ENCODE measurements around the gene HERC2. TPM values are rescaled to one million over a fixed set of nuclear protein-coding genes. Genes with fewer than 3 reads are reported as not detected.
"Not testable (repeated sequence)": the region's sequence is repeated elsewhere in the genome, so short reads cannot be mapped to it uniquely, and the experiment has no call there.

Gene HERC2
- total and polyA plus RNA-seq, 2 donors from 2014 or later: 17.9 to 58.4 TPM

DNA sequence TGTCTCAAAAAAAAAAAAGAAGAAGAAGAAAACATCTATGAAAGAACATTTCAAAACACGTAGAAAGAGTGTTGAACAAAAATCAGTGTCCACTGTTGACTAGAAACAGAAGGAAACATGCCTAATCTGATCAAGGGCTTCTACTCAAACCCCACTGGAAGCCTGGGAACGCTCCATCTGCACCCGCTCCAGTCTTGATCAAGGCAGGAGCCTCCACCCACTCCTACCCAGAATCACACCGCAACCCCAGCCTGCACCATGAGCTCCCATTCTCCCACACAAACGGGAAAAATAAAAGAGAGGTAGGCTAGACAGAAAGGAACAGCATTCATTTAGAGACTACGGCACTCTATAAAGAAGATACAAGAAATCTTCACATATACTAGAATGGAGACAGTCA lies 181.9 kb downstream of the HERC2 start:
- no peaks in the 10 kb centered on the region for H3K4me1 ChIP-seq (ENCODE audit: control insufficient read depth in 2 of 3, insufficient read depth in 2 of 3, low read depth in 1 of 3, low read length in 3 of 3)
- DNase-seq (no peak), FAIRE-seq (no peak)
- intact Hi-C loops (cut with DNase I): no loop called here
- no peak overlapping the region for H3K4me3 ChIP-seq (ENCODE audit: low read length in 3 of 3)
- H3K36me3 ChIP-seq (ENCODE audit: control insufficient read depth in 2 of 3, insufficient read depth in 3 of 3, low read length in 3 of 3): peaks cover 5 to 27% (median 22%) of the 10 kb centered on the region in 3 donors
- H3K27ac ChIP-seq (ENCODE audit: low read depth in 2 of 2, low read length in 2 of 2): no peak overlapping the region
- H3K27me3 ChIP-seq (ENCODE audit: control insufficient read depth, insufficient read depth, low read length): no peaks in the 10 kb centered on the region
- H3K9me3 ChIP-seq (ENCODE audit: control insufficient read depth in 2 of 3, insufficient read depth in 1 of 3, low read length in 3 of 3): no peaks in the 10 kb centered on the region
- H3K9ac ChIP-seq (ENCODE audit: low read length in 3 of 3): no peak overlapping the region
- TF ChIP-seq, protein P1, sequence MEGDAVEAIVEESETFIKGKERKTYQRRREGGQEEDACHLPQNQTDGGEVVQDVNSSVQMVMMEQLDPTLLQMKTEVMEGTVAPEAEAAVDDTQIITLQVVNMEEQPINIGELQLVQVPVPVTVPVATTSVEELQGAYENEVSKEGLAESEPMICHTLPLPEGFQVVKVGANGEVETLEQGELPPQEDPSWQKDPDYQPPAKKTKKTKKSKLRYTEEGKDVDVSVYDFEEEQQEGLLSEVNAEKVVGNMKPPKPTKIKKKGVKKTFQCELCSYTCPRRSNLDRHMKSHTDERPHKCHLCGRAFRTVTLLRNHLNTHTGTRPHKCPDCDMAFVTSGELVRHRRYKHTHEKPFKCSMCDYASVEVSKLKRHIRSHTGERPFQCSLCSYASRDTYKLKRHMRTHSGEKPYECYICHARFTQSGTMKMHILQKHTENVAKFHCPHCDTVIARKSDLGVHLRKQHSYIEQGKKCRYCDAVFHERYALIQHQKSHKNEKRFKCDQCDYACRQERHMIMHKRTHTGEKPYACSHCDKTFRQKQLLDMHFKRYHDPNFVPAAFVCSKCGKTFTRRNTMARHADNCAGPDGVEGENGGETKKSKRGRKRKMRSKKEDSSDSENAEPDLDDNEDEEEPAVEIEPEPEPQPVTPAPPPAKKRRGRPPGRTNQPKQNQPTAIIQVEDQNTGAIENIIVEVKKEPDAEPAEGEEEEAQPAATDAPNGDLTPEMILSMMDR (IDR thresholded peaks at IDR 0.05; ENCODE audit: borderline replicate concordance, extremely low read depth, insufficient read depth): no peak

DNA sequence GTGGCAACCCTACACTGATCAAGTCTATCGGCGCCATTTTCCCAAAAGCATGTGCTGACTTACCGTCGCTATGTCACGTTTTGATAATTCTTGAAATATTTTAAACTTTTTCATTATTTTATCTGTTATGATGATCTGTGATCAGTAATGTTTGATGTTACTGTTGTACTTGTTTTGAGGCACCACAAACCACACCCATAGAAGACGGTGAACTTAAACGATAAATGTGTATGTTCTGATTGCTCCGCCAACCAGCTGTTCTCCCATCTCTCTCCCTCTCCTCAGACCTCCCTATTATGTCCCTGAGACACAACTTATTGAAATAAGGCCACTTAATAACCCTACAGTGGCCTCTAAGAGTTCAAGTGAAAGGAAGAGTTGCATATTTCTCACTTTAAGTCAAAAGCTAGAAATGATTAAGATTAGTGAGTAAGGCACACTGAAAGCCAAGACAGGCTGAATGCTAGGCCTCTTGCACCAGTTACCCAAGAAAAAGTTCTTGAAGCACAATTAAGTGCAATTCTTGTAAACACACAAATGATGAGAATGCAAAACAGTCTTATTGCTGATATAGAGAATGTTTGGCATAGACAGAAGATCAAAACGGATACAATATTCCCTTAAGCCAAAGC lies 184.5 kb downstream of the HERC2 start:
- H3K27me3 ChIP-seq (ENCODE audit: control insufficient read depth, insufficient read depth, low read length); H3K9me3 ChIP-seq (ENCODE audit: control insufficient read depth in 2 of 3, insufficient read depth in 1 of 3, low read length in 3 of 3); intact Hi-C loops (cut with DNase I); H3K4me3 ChIP-seq (ENCODE audit: low read length in 3 of 3); H3K27ac ChIP-seq (ENCODE audit: low read depth in 2 of 2, low read length in 2 of 2); H3K4me1 ChIP-seq (ENCODE audit: control insufficient read depth in 2 of 3, insufficient read depth in 2 of 3, low read depth in 1 of 3, low read length in 3 of 3); DNase-seq; FAIRE-seq; H3K9ac ChIP-seq (ENCODE audit: low read length in 3 of 3): not testable (repeated sequence)
- H3K36me3 ChIP-seq (ENCODE audit: control insufficient read depth in 2 of 3, insufficient read depth in 3 of 3, low read length in 3 of 3): peaks cover 5 to 19% (median 7%) of the 10 kb centered on the region in 3 donors

DNA sequence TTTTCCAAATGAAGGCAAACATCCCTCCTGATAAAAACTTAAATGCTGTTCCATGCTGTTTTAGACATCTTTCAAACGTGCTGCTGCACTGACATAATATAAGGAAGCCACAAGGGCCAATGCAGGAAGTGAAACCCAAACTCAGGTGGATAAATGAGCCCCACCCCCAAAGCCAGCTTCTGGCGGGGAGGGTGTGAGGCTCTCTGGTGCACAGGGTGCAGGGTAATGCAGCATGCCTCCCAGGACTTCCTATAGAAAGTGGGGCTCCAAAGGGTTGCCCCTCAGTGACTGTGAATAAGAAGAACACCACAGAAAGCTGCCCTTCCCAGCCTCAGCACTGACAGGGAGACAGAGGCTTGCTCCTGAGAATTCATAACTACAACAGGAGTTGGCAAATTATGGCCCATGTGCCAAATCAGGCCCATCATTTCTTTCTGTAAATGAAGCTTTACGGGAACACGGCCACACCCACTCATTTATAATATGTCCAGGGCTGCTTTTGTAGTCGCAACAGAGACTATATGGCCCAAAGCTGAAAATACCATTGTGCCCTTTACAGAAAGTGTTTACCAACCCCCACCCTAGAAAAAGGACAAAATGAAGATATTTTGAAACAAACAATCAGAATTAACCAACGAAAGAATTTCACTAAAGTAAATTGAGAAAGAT lies 185.6 kb downstream of the HERC2 start:
- H3K4me1 ChIP-seq (ENCODE audit: control insufficient read depth in 2 of 3, insufficient read depth in 2 of 3, low read depth in 1 of 3, low read length in 3 of 3); H3K27me3 ChIP-seq (ENCODE audit: control insufficient read depth, insufficient read depth, low read length); H3K27ac ChIP-seq (ENCODE audit: low read depth in 2 of 2, low read length in 2 of 2); H3K9ac ChIP-seq (ENCODE audit: low read length in 3 of 3); H3K4me3 ChIP-seq (ENCODE audit: low read length in 3 of 3); DNase-seq; H3K9me3 ChIP-seq (ENCODE audit: control insufficient read depth in 2 of 3, insufficient read depth in 1 of 3, low read length in 3 of 3); FAIRE-seq; intact Hi-C loops (cut with DNase I): not testable (repeated sequence)
- peaks cover 2 to 30% (median 6%) of the 10 kb centered on the region in 3 donors for H3K36me3 ChIP-seq (ENCODE audit: control insufficient read depth in 2 of 3, insufficient read depth in 3 of 3, low read length in 3 of 3)

DNA sequence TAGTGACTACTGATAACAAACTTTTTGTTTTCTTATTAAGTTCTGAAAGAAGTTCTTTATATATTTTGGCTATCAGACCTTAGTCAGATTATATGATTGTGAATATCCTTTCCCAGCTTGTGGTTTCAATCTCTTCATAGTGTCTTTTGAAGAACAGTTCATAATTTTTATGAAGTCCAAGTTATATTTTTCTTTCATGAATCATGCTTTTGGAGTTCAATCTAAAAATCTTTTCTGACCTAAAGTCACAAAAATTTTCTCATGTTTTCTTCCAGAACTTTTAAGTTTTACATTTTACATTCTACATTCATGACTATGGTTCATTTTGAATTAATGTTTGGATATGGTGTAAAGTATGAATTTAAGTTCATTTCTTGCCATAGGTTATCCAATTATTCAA lies 188.7 kb downstream of the HERC2 start:
- no peaks in the 10 kb centered on the region for H3K27me3 ChIP-seq (ENCODE audit: control insufficient read depth, insufficient read depth, low read length)
- DNase-seq (no peak), FAIRE-seq (peak; percentile 58)
- no peak overlapping the region for H3K4me3 ChIP-seq (ENCODE audit: low read length in 3 of 3)
- TF ChIP-seq, protein P1 (IDR thresholded peaks at IDR 0.05; ENCODE audit: borderline replicate concordance, extremely low read depth, insufficient read depth): no peak
- no peak overlapping the region for H3K27ac ChIP-seq (ENCODE audit: low read depth in 2 of 2, low read length in 2 of 2)
- intact Hi-C loops (cut with DNase I): no loop called here
- no peaks in the 10 kb centered on the region for H3K9me3 ChIP-seq (ENCODE audit: control insufficient read depth in 2 of 3, insufficient read depth in 1 of 3, low read length in 3 of 3)
- no peak overlapping the region for H3K9ac ChIP-seq (ENCODE audit: low read length in 3 of 3)
- peaks cover 0 to 28% (median 13%) of the 10 kb centered on the region in 3 donors for H3K36me3 ChIP-seq (ENCODE audit: control insufficient read depth in 2 of 3, insufficient read depth in 3 of 3, low read length in 3 of 3)
- no peaks in the 10 kb centered on the region for H3K4me1 ChIP-seq (ENCODE audit: control insufficient read depth in 2 of 3, insufficient read depth in 2 of 3, low read depth in 1 of 3, low read length in 3 of 3)

Measured in kidney (tissue), 14 donors.